OCI-LY1 (cell line): ENCODE results near the gene RGS19.

Source experiments
- EZH2 ChIP-seq: fragments of 200-600 bp; sonication (generic), shearing (Covaris generic); IDR thresholded peaks from 2 replicates; pipeline ENCODE4 v1.8.0; 2017; ENCODE audit warnings: borderline replicate concordance, mixed run types, mild to moderate bottlenecking, antibody characterized with exemption, low read length, moderate library complexity, mixed read lengths
- TF ChIP-seq, protein P1 (sequence below): fragments of 200-600 bp; sonication (generic), shearing (Covaris generic); IDR thresholded peaks from 2 replicates; pipeline ENCODE4 v1.5.1; 2017; ENCODE audit warnings: mild to moderate bottlenecking, antibody characterized with exemption, low read length, moderate library complexity, mixed read lengths

DNA sequence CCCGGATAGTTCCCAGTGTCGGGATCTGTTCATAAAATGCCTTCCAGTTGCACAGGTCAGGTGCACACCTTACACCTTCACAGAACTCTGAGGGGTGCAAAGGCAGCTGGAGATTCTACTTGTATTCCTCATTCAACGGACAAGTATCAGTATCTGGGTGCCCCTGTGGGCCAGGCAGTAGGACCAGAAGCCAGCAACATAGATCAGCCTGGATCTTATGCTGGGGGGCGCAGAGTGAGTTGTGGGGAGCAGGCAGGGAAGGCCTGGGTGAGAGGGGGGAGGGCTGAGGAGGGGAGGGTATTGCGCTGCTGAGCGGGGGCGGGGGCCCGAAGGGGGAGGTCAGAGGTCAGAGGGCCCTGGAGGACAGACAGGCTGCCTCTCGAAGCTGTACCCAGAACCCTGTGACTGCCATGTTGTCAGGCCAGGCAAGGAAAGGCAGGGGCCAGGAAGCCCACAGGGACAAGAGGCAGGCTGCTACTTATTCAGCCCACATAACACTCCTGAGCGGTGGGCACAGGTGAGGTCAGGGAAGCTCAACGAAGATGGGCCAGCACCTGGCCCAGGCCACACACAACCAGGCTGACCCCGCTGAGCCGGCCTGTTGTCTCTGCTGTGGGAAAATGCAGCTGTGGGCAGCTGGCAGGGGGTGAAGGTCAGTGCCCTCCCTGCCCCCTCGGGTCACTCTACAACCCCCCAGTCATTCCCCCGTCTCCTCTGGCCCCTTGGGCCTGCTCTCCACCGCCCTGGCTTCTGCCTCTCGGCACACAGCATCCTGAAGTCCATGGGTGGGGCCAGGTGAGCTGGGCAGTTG is 1.7 kb upstream of the RGS19 start:
- TF ChIP-seq, protein P1, sequence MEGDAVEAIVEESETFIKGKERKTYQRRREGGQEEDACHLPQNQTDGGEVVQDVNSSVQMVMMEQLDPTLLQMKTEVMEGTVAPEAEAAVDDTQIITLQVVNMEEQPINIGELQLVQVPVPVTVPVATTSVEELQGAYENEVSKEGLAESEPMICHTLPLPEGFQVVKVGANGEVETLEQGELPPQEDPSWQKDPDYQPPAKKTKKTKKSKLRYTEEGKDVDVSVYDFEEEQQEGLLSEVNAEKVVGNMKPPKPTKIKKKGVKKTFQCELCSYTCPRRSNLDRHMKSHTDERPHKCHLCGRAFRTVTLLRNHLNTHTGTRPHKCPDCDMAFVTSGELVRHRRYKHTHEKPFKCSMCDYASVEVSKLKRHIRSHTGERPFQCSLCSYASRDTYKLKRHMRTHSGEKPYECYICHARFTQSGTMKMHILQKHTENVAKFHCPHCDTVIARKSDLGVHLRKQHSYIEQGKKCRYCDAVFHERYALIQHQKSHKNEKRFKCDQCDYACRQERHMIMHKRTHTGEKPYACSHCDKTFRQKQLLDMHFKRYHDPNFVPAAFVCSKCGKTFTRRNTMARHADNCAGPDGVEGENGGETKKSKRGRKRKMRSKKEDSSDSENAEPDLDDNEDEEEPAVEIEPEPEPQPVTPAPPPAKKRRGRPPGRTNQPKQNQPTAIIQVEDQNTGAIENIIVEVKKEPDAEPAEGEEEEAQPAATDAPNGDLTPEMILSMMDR, result no peak
- no peak for TF ChIP-seq EZH2
